ENCODE results near the gene NKIRAS1.

NKIRAS1 gene

GRCh38 chr3:23940775-23941174 lies 24.0 kb upstream of the NKIRAS1 start:
- H3K27me3 ChIP-seq (ENCODE audit: control insufficient read depth in 1 of 2, insufficient read depth in 1 of 2, low read length in 2 of 2) = no peaks in the 10 kb centered on the region
- H2BK120ac ChIP-seq (ENCODE audit: low read depth, low read length) = no peak overlapping the region
- H4K8ac ChIP-seq (ENCODE audit: low read length) = no peak overlapping the region
- no peak overlapping the region for H3K14ac ChIP-seq (ENCODE audit: low read length in 2 of 2)
- no peak overlapping the region for H2BK5ac ChIP-seq (ENCODE audit: low read depth, low read length, poor library complexity, severe bottlenecking)
- no peak overlapping the region for H3K4ac ChIP-seq (ENCODE audit: low read depth in 1 of 2, low read length in 2 of 2)
- H2AK5ac ChIP-seq (ENCODE audit: low read length, severe bottlenecking) = no peak overlapping the region
- H3K9me3 ChIP-seq (ENCODE audit: control insufficient read depth, low read length) = no peaks in the 10 kb centered on the region
- no peak overlapping the region for H3K9ac ChIP-seq (ENCODE audit: low read length)
- no peak overlapping the region for H2BK12ac ChIP-seq (ENCODE audit: low read length in 2 of 2)
- H3K23ac ChIP-seq (ENCODE audit: low read length in 2 of 2) = no peak overlapping the region
- H3K79me1 ChIP-seq (replicated peaks; ENCODE audit: low read length, poor library complexity, severe bottlenecking) = no peaks in the 10 kb centered on the region
- H3K36me3 ChIP-seq (ENCODE audit: control insufficient read depth in 1 of 2, insufficient read depth in 2 of 2, low read depth in 1 of 2, low read length in 2 of 2) = no peaks in the 10 kb centered on the region
- no peak overlapping the region for H3K18ac ChIP-seq (ENCODE audit: low read depth in 1 of 2, low read length in 2 of 2)
- WGBS = 76% methylated on average over 4 of the region's 5 CpGs
- H3K4me2 ChIP-seq (ENCODE audit: low read length, poor library complexity, severe bottlenecking) = no peak overlapping the region
- no peak overlapping the region for H2BK15ac ChIP-seq (ENCODE audit: low read depth, poor library complexity, severe bottlenecking)
- DNase-seq = no peak
- no peaks in the 10 kb centered on the region for H3K4me1 ChIP-seq (ENCODE audit: control insufficient read depth, insufficient read depth, low read depth, low read length)
- H3K4me3 ChIP-seq (ENCODE audit: insufficient read depth in 1 of 2, low read depth in 1 of 2, low read length in 2 of 2) = no peak overlapping the region
- no peak overlapping the region for H4K91ac ChIP-seq (ENCODE audit: low read length)
- H2AFZ ChIP-seq (ENCODE audit: low read depth, low read length) = no peak overlapping the region
- H3K27ac ChIP-seq (ENCODE audit: low read length, poor library complexity, severe bottlenecking) = no peak overlapping the region

- Histone ChIP-seq H3K79me1 (replicated peaks; ENCODE audit: low read length, poor library complexity, severe bottlenecking) (no peaks in the 10 kb centered on the region), H3K4ac (ENCODE audit: low read depth in 1 of 2, low read length in 2 of 2) (no peak overlapping the region), H3K27me3 (ENCODE audit: control insufficient read depth in 1 of 2, insufficient read depth in 1 of 2, low read length in 2 of 2) (no peaks in the 10 kb centered on the region), H3K18ac (ENCODE audit: low read depth in 1 of 2, low read length in 2 of 2) (no peak overlapping the region), H2BK120ac (ENCODE audit: low read depth, low read length) (no peak overlapping the region), H3K9me3 (ENCODE audit: control insufficient read depth, low read length) (no peaks in the 10 kb centered on the region), H2AFZ (ENCODE audit: low read depth, low read length) (no peak overlapping the region), H3K23ac (ENCODE audit: low read length in 2 of 2) (no peak overlapping the region), H2BK12ac (ENCODE audit: low read length in 2 of 2) (no peak overlapping the region), H4K91ac (ENCODE audit: low read length) (no peak overlapping the region), H2BK5ac (ENCODE audit: low read depth, low read length, poor library complexity, severe bottlenecking) (no peak overlapping the region), H2AK5ac (ENCODE audit: low read length, severe bottlenecking) (no peak overlapping the region), H3K4me1 (ENCODE audit: control insufficient read depth, insufficient read depth, low read depth, low read length) (no peaks in the 10 kb centered on the region), H3K36me3 (ENCODE audit: control insufficient read depth in 1 of 2, insufficient read depth in 2 of 2, low read depth in 1 of 2, low read length in 2 of 2) (no peaks in the 10 kb centered on the region), H3K4me2 (ENCODE audit: low read length, poor library complexity, severe bottlenecking) (no peak overlapping the region), H3K9ac (ENCODE audit: low read length) (no peak overlapping the region), H2BK15ac (ENCODE audit: low read depth, poor library complexity, severe bottlenecking) (no peak overlapping the region), H4K8ac (ENCODE audit: low read length) (no peak overlapping the region), H3K14ac (ENCODE audit: low read length in 2 of 2) (no peak overlapping the region), H3K4me3 (ENCODE audit: insufficient read depth in 1 of 2, low read depth in 1 of 2, low read length in 2 of 2) (no peak overlapping the region), H3K27ac (ENCODE audit: low read length, poor library complexity, severe bottlenecking) (no peak overlapping the region)
- no peak for DNase-seq
Observed at GRCh38 chr3:23938688-23939087, 21.9 kb upstream of the NKIRAS1 start.

GRCh38 chr3:23937296-23937695 lies 20.5 kb upstream of the NKIRAS1 start:
- Histone ChIP-seq H2BK120ac (ENCODE audit: low read depth, low read length) (no peak overlapping the region), H3K23ac (ENCODE audit: low read length in 2 of 2) (no peak overlapping the region), H3K27ac (ENCODE audit: low read length, poor library complexity, severe bottlenecking) (no peak overlapping the region), H3K4me1 (ENCODE audit: control insufficient read depth, insufficient read depth, low read depth, low read length) (no peaks in the 10 kb centered on the region), H2BK15ac (ENCODE audit: low read depth, poor library complexity, severe bottlenecking) (no peak overlapping the region), H3K36me3 (ENCODE audit: control insufficient read depth in 1 of 2, insufficient read depth in 2 of 2, low read depth in 1 of 2, low read length in 2 of 2) (no peaks in the 10 kb centered on the region), H3K4me2 (ENCODE audit: low read length, poor library complexity, severe bottlenecking) (no peak overlapping the region), H4K91ac (ENCODE audit: low read length) (no peak overlapping the region), H4K8ac (ENCODE audit: low read length) (no peak overlapping the region), H3K27me3 (ENCODE audit: control insufficient read depth in 1 of 2, insufficient read depth in 1 of 2, low read length in 2 of 2) (peaks cover 0 to 4% of the 10 kb centered on the region in 2 experiments), H3K4ac (ENCODE audit: low read depth in 1 of 2, low read length in 2 of 2) (no peak overlapping the region), H3K14ac (ENCODE audit: low read length in 2 of 2) (no peak overlapping the region), H3K9ac (ENCODE audit: low read length) (no peak overlapping the region), H2BK12ac (ENCODE audit: low read length in 2 of 2) (no peak overlapping the region), H2AFZ (ENCODE audit: low read depth, low read length) (no peak overlapping the region), H3K18ac (ENCODE audit: low read depth in 1 of 2, low read length in 2 of 2) (no peak overlapping the region), H3K9me3 (ENCODE audit: control insufficient read depth, low read length) (no peaks in the 10 kb centered on the region), H3K4me3 (ENCODE audit: insufficient read depth in 1 of 2, low read depth in 1 of 2, low read length in 2 of 2) (no peak overlapping the region), H3K79me1 (replicated peaks; ENCODE audit: low read length, poor library complexity, severe bottlenecking) (no peaks in the 10 kb centered on the region), H2BK5ac (ENCODE audit: low read depth, low read length, poor library complexity, severe bottlenecking) (no peak overlapping the region), H2AK5ac (ENCODE audit: low read length, severe bottlenecking) (no peak overlapping the region)
- no CpG with 5 or more reads among the region's 1 CpG for WGBS
- no peak for DNase-seq

- no peak overlapping the region for H2BK120ac ChIP-seq (ENCODE audit: low read depth, low read length)
- no peak overlapping the region for H3K23ac ChIP-seq (ENCODE audit: low read length in 2 of 2)
- peaks cover 0 to 8% of the 10 kb centered on the region in 2 experiments for H3K27me3 ChIP-seq (ENCODE audit: control insufficient read depth in 1 of 2, insufficient read depth in 1 of 2, low read length in 2 of 2)
- no peak overlapping the region for H2BK12ac ChIP-seq (ENCODE audit: low read length in 2 of 2)
- H3K4ac ChIP-seq (ENCODE audit: low read depth in 1 of 2, low read length in 2 of 2) = no peak overlapping the region
- H3K4me2 ChIP-seq (ENCODE audit: low read length, poor library complexity, severe bottlenecking) = no peak overlapping the region
- H3K18ac ChIP-seq (ENCODE audit: low read depth in 1 of 2, low read length in 2 of 2) = no peak overlapping the region
- H3K36me3 ChIP-seq (ENCODE audit: control insufficient read depth in 1 of 2, insufficient read depth in 2 of 2, low read depth in 1 of 2, low read length in 2 of 2) = no peaks in the 10 kb centered on the region
- H3K27ac ChIP-seq (ENCODE audit: low read length, poor library complexity, severe bottlenecking) = no peak overlapping the region
- H2AK5ac ChIP-seq (ENCODE audit: low read length, severe bottlenecking) = no peak overlapping the region
- no peak overlapping the region for H2AFZ ChIP-seq (ENCODE audit: low read depth, low read length)
- no peaks in the 10 kb centered on the region for H3K9me3 ChIP-seq (ENCODE audit: control insufficient read depth, low read length)
- no peak overlapping the region for H2BK15ac ChIP-seq (ENCODE audit: low read depth, poor library complexity, severe bottlenecking)
- no peak overlapping the region for H4K91ac ChIP-seq (ENCODE audit: low read length)
- H3K14ac ChIP-seq (ENCODE audit: low read length in 2 of 2) = no peak overlapping the region
- H4K8ac ChIP-seq (ENCODE audit: low read length) = no peak overlapping the region
- 67% methylated on average over 4 of the region's 4 CpGs for WGBS
- no peaks in the 10 kb centered on the region for H3K4me1 ChIP-seq (ENCODE audit: control insufficient read depth, insufficient read depth, low read depth, low read length)
- no peaks in the 10 kb centered on the region for H3K79me1 ChIP-seq (replicated peaks; ENCODE audit: low read length, poor library complexity, severe bottlenecking)
- no peak for DNase-seq
- H3K9ac ChIP-seq (ENCODE audit: low read length) = peak overlapping the region; percentile 28
- no peak overlapping the region for H2BK5ac ChIP-seq (ENCODE audit: low read depth, low read length, poor library complexity, severe bottlenecking)
- no peak overlapping the region for H3K4me3 ChIP-seq (ENCODE audit: insufficient read depth in 1 of 2, low read depth in 1 of 2, low read length in 2 of 2)
Observed at GRCh38 chr3:23934253-23934652, 17.5 kb upstream of the NKIRAS1 start.

Measured in mesenchymal stem cell (in vitro differentiated cells and primary cell).